ENCODE results near the gene FMN2. TPM values are rescaled to one million over a fixed set of nuclear protein-coding genes. Genes with fewer than 3 reads are reported as not detected.

The FMN2 gene
- total RNA-seq, 4 donors from 2014 or later: 0.46 to 1.4 (median 0.49) TPM; not detected in 1

DNA sequence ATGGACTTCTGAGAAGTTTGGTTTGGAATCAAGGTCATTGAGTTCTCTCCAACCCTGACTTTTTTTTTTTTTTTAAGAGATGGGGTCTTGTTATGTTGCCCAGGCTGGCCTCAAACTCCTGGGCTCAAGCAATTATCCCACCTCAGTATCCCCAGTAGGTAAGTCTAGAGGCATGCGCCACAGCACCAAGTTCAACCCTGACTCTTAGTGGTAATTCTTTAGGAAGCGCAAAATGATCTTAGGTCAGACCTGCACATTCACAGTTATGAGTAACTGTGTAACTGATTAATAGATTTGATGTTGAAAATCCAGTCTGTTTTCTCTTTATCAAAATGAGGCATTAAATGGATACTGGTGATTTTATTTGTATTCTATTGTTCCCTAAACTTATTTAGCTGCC, 424.4 kb downstream of the FMN2 start:
- H3K4me3 ChIP-seq (ENCODE audit: low read depth, poor library complexity, severe bottlenecking): no peak overlapping the region
- DNase-seq (ENCODE audit: low spot score in 2 of 2): no peak
- intact Hi-C loops (cut with DNase I; ENCODE audit: low total_unique reads): no loop called here
- TF ChIP-seq, protein P1, sequence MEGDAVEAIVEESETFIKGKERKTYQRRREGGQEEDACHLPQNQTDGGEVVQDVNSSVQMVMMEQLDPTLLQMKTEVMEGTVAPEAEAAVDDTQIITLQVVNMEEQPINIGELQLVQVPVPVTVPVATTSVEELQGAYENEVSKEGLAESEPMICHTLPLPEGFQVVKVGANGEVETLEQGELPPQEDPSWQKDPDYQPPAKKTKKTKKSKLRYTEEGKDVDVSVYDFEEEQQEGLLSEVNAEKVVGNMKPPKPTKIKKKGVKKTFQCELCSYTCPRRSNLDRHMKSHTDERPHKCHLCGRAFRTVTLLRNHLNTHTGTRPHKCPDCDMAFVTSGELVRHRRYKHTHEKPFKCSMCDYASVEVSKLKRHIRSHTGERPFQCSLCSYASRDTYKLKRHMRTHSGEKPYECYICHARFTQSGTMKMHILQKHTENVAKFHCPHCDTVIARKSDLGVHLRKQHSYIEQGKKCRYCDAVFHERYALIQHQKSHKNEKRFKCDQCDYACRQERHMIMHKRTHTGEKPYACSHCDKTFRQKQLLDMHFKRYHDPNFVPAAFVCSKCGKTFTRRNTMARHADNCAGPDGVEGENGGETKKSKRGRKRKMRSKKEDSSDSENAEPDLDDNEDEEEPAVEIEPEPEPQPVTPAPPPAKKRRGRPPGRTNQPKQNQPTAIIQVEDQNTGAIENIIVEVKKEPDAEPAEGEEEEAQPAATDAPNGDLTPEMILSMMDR (IDR thresholded peaks at IDR 0.05): no peak
- no peak for TF ChIP-seq POLR2A (IDR thresholded peaks at IDR 0.05)
- WGBS, 2 donors: 97 to 98% methylated on average over 2 of the region's 2 CpGs

DNA sequence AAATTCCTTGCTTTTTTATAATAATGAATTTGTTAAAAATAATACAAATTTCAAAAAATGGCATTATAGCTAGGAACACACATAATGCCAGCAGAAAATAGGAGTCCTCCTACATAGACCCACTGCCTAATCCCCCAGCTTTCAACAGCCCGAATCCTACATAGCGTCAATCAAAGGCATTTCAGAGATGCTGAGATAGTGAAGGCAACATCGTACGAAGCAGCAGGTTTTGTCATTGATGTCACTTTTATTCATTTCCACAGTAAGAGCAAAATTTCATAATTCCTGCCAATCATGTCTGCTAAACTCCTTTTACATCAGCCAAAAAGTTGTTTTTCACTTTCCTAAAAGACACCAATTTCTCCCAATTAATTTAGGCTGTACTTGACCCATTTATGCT, 426.2 kb downstream of the FMN2 start:
- intact Hi-C loops (cut with DNase I; ENCODE audit: low total_unique reads): no loop called here
- no peak overlapping the region for H3K4me3 ChIP-seq (ENCODE audit: low read depth, poor library complexity, severe bottlenecking)
- DNase-seq (ENCODE audit: low spot score in 2 of 2): no peak
- WGBS, 2 donors: 80 to 88% methylated on average over 4 of the region's 4 CpGs
- no peak for TF ChIP-seq POLR2A (IDR thresholded peaks at IDR 0.05)

DNA sequence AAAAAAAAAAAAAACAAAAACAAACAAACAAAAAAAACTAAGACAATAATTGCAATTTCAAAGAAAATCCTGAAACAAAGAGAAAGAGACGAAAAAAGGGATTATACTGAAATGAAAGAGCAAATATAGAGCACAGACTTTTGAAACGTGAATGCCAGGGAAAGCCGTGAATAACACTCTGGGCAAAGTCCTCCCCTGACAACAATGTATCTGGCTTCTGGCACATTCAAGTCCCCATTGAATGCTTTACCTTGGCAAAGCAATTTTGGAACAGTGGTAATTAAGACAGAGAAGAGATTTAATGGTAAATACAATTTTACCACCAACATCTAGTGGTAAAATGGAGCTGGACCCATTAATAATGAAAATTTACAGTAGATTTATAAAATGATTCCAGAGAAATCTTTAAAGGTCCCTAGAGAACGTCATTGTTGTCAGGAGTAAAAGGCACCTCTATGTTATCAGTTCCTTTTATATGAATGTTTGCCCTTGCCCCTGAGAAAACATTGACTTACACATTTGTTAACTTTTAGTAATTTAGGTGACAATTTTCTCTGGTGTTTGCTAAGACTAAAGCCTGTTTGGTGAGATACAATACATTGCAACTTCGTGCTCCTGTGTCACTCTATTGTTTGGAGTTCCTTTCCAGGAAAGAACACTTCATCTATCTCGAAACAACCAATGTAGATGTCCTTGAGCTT, 430.6 kb downstream of the FMN2 start:
- no peak overlapping the region for H3K4me3 ChIP-seq (ENCODE audit: low read depth, poor library complexity, severe bottlenecking)
- 79 to 84% methylated on average over 6 of the region's 6 CpGs for WGBS, 2 donors
- intact Hi-C loops (cut with DNase I; ENCODE audit: low total_unique reads): no loop called here
- no peak for DNase-seq (ENCODE audit: low spot score in 2 of 2)
- TF ChIP-seq, protein P1 (IDR thresholded peaks at IDR 0.05): no peak

DNA sequence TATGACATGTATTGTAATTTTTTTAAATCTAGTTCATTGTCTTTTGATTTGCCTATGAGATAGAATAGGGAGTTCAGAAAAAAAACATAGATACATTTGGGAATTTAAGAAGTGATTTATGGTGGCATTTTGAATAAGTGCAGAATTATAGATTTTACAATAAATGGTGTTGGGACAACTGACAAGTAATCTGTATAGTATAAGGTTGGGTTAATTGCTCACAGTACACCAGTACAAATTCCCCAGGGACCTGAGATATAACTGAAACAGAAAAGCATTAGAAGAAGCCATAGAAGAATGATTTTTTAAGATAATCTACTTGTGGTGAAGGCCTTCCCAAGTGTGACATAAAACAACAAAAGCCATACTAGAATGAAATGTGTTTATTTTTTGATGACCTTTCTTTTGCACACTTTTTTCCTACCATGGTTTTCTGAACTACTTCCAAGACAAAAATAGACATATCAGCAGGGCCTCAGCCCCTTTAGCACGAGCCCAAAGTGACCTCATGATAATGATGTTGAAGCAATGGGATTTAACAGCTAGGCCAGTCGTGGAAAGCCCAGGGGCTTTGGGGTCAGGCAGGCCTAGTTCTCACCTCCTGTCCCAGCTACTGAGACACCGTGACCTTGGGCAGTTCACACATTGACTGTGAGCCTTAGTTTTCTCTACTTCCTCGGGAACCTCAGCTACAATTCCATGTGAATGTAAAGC, 432.8 kb downstream of the FMN2 start:
- intact Hi-C loops (cut with DNase I; ENCODE audit: low total_unique reads): no loop called here
- no peak for DNase-seq (ENCODE audit: low spot score in 2 of 2)
- WGBS, 2 donors: 50 to 65% methylated on average over 4 of the region's 4 CpGs
- TF ChIP-seq, protein P1 (IDR thresholded peaks at IDR 0.05): no peak
- no peak for TF ChIP-seq POLR2A (IDR thresholded peaks at IDR 0.05)
- H3K4me3 ChIP-seq (ENCODE audit: low read depth, poor library complexity, severe bottlenecking): no peak overlapping the region

Measured in lower leg skin (tissue), 4 donors.